HAP-1 (cell line): ENCODE results near the gene ADISSP.

ENCODE experiments used
- DNase-seq, 2 experiments: peaks; one replicate each; pipeline ENCODE4 v3.0.0-alpha.2; 2016 to 2020; ENCODE audit warnings: low spot score in 2 of 2
- H3K27me3 ChIP-seq: fragments of 250-450 bp; sonication (Bioruptor Pico); 2 replicates; pipeline ENCODE4 v1.5.1; 2020; ENCODE audit warnings: low read depth, mild to moderate bottlenecking, moderate library complexity
- H3K36me3 ChIP-seq: fragments of 250-450 bp; sonication (Bioruptor Pico); replicated peaks from 2 replicates; pipeline ENCODE4 v1.5.1; 2020; ENCODE audit warnings: mild to moderate bottlenecking
- H3K4me1 ChIP-seq: fragments of 250-450 bp; sonication (Bioruptor Pico); 2 replicates; pipeline ENCODE4 v1.5.1; 2020; ENCODE audit warnings: mild to moderate bottlenecking
- H3K4me3 ChIP-seq: fragments of 250-450 bp; sonication (Bioruptor Pico); 2 replicates; pipeline ENCODE4 v1.5.1; 2020; ENCODE audit warnings: mild to moderate bottlenecking, moderate library complexity
- H3K9me3 ChIP-seq: fragments of 250-450 bp; sonication (Bioruptor Pico); 2 replicates; pipeline ENCODE4 v1.5.1; 2020; ENCODE audit warnings: mild to moderate bottlenecking, moderate library complexity
- in situ Hi-C: fragments of 300-500 bp; cut with MboI; formaldehyde crosslinking; loops from 3 replicates; pipeline ENCODE4 v1.14.3; 2020; ENCODE audit warnings: low sequenced_read_pairs, inconsistent platforms, mixed read lengths

ADISSP gene

GRCh38 chr20:3710011-3710466 is 57.5 kb downstream of the ADISSP start:
- in situ Hi-C loops = loop anchor here (5.0 kb wide), 1 partner anchor 33 kb away; no protein-coding TSS in a partner anchor
- DNase-seq = no peak

DNA sequence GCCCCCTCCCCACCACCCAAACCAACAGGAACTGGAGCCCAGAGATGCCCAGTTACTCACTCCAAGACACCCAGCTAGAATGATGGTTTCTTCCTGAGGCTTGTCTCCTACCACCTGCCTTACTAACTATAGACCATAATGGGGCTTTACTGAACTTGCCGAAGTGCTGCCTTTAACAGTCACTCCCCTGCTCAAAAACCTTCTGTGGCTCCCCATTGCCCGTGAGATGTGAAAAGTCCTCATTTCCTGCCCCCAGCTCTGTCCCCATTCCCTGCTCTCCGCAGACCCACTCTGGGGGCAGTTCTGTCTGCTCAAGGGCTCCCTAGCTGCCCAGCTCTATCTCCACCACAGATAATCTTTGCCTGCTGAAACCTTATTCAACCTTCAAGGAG is 60.0 kb downstream of the ADISSP start:
- in situ Hi-C loops = loop anchor here (10.0 kb wide), 1 partner anchor 143 kb away; no protein-coding TSS in a partner anchor
- H3K27me3 ChIP-seq = no peaks in the 10 kb centered on the region
- H3K4me1 ChIP-seq = no peaks in the 10 kb centered on the region
- DNase-seq = no peak
- H3K36me3 ChIP-seq = no peaks in the 10 kb centered on the region
- no peak overlapping the region for H3K4me3 ChIP-seq
- H3K9me3 ChIP-seq = no peaks in the 10 kb centered on the region

More at GRCh38 chr20:3710011-3710466, 57.5 kb downstream of the ADISSP start:
- Histone ChIP-seq H3K27me3 (no peaks in the 10 kb centered on the region), H3K36me3 (no peaks in the 10 kb centered on the region), H3K9me3 (no peaks in the 10 kb centered on the region), H3K4me3 (no peak overlapping the region), H3K4me1 (no peaks in the 10 kb centered on the region)

GRCh38 chr20:3706774-3707507 is 60.6 kb downstream of the ADISSP start:
- Histone ChIP-seq H3K4me1 (no peaks in the 10 kb centered on the region), H3K27me3 (no peaks in the 10 kb centered on the region), H3K4me3 (no peak overlapping the region), H3K36me3 (no peaks in the 10 kb centered on the region), H3K9me3 (no peaks in the 10 kb centered on the region)
- no peak for DNase-seq
- in situ Hi-C loops = loop anchor here (10.0 kb wide), 1 partner anchor 142 kb away; no protein-coding TSS in a partner anchor

GRCh38 chr20:3705970-3706739 is 61.4 kb downstream of the ADISSP start:
- in situ Hi-C loops = loop anchor here (10.0 kb wide), 1 partner anchor 141 kb away; no protein-coding TSS in a partner anchor

DNA sequence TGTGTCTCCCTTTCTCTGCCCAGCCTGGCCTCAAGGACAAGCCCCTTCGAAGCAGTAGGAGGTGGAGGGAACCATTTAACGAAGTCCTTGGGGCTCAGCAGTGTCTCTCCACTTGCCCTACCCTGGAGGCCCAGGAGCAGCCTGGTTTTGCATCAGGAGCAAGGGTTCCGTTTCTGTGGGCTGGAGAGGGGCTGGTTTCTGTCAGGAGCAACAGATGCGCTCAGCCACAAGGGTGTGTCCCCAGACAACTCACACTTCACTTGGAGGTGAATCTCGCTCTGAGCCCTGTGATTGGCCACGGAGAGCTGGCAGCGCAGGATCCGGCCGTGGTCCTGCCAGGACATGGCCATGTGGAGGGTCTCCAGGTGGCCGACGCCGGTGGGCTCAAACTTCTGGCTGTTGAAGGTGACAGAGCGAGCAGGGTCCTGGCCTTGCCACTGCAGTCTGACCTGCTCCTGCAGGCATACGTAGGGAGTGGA is 62.0 kb downstream of the ADISSP start:
- no peaks in the 10 kb centered on the region for H3K4me1 ChIP-seq
- H3K4me3 ChIP-seq = no peak overlapping the region
- no peaks in the 10 kb centered on the region for H3K36me3 ChIP-seq
- in situ Hi-C loops = loop anchor here (10.0 kb wide), 1 partner anchor 141 kb away; no protein-coding TSS in a partner anchor
- DNase-seq = no peak
- H3K9me3 ChIP-seq = no peaks in the 10 kb centered on the region
- no peaks in the 10 kb centered on the region for H3K27me3 ChIP-seq

More at GRCh38 chr20:3705970-3706739, 61.4 kb downstream of the ADISSP start:
- Histone ChIP-seq H3K36me3 (no peaks in the 10 kb centered on the region), H3K4me1 (no peaks in the 10 kb centered on the region), H3K27me3 (no peaks in the 10 kb centered on the region), H3K9me3 (no peaks in the 10 kb centered on the region), H3K4me3 (no peak overlapping the region)
- DNase-seq = no peak

DNA sequence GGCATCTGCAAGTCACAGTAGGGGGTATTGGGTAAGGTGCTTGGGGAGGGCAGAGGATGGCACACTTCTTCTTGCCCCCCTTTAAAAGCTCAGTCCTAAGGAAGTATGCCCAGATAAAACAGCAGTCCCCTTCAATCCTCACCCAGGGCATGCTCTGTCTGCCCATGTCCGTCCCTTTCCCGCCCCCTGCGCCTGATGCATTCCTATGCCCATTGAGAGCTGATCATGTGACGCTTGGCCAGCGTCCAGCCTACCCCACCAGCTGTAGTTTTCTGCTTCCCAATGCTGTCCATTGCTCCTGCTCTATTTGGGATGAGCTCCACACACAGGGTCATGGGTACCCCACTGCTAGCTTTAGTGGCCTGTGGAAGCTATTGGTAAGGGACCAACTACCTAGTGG is 63.5 kb downstream of the ADISSP start:
- DNase-seq = no peak
- no peak overlapping the region for H3K4me3 ChIP-seq
- H3K36me3 ChIP-seq = no peaks in the 10 kb centered on the region
- in situ Hi-C loops = loop anchor here (10.0 kb wide), 1 partner anchor 139 kb away; no protein-coding TSS in a partner anchor
- H3K27me3 ChIP-seq = no peaks in the 10 kb centered on the region
- H3K9me3 ChIP-seq = no peaks in the 10 kb centered on the region
- H3K4me1 ChIP-seq = no peaks in the 10 kb centered on the region
